GM19328 (cell line): ENCODE results near the gene FTL.

Experiments used
- ATAC-seq: cut with Tn5 transposase; IDR thresholded peaks from one replicate; pipeline ENCODE4 v1.9.1; 2021; ENCODE audit warnings: mild to moderate bottlenecking, moderate library complexity; ENCODE audit not compliant: unreplicated experiment

FTL gene

GRCh38 chr19:48964205-48965039 lies 687 bp upstream of the FTL start:
- no peak for ATAC-seq

GRCh38 chr19:48965806-48966540 lies 864 bp downstream of the FTL start:
- no peak for ATAC-seq

GRCh38 chr19:48966541-48967345 lies 1.6 kb downstream of the FTL start:
- no peak for ATAC-seq

DNA sequence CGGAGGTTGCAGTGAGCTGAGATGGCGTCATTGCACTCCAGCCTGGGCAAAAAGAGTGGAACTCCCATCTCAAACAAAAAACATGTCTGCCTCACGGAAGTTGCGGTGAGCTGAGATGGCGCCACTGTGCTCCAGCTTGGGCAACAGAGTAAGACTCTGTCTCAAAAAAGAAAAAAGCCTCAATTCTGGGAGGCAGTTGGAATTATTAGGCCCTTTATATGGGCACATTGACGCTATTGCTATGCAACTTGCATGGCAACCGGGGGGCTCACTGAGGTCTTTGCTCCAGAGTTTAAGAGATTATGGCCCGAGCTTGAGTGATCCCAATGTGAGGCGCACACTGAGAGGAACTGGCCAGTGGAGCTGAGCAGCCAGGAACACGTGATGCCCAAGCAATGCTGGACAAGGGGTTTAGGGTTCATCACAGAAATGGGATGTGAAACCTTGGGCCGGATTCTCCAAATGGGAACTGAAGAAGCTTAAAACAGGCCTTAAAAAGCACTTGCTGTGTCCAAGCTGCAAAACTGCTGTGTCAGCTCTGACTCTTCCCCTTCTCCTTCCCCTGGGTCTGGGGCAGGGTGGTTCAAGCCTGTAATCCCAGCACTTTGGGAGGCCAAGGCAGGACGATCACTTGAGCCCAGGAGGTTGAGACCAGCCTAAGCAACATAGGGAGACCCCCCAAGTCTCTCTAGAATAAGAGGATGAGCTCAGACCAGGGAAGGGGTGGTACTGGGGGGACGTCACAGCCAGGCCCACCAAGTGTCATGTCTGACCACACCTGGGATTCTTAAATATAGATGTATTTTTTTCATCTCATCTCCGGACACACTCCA lies 2.5 kb downstream of the FTL start:
- ATAC-seq = no peak

DNA sequence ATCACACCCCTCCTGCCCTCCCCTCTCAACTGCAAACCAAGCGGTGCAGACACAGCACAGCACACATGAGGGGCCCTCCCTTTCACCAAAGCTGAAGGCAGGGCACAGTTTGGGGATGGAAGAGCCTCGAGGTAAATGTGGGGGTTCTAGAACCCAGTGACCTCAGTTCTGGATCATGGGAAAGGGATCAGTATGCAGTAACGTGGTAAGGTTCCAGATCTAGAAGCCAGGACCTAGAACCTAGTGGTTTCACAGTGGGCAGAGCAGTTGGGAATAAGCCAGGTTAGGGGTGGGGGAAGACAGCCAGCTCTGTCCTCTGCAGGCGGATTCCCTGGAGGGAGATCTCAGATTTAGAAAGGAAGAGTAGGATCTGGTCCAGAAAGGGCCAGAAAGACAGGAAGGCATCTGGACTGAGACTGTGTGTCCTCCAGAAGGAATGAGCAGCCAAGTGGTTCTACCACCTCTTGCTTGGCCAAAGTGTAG lies 3.1 kb downstream of the FTL start:
- no peak for ATAC-seq

GRCh38 chr19:48968813-48969218 lies 3.7 kb downstream of the FTL start:
- ATAC-seq = no peak

GRCh38 chr19:48969276-48970138 lies 4.4 kb downstream of the FTL start:
- no peak for ATAC-seq

DNA sequence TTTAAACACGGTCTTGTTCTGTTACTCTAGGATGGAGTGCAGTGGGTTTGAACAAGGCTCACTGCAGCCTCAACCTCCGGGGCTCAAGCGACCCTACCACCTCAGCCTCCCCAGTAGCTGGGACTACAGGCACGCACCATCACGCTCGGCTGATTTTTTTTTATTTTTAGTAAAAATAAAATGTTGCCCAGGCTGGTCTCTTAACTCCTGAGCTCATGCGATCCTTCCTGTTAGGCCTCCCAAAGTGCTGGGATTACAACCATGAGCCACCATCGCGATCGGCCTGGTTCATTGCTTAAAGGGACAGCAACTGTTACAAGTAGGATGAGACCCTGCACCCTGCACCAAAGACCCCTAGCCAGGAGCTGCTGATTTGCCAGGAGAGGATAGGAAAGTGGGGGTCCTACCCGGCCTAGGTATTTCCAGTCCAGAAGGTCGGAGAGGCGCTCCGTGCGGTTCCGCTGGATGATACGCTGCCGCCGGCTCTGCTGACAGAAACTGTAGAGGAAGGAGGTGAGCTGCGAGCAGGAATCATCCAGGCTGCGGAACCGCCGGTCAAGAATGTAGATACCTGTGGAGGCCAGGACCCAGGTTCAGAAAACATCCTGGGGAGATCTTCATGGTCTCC lies 5.1 kb downstream of the FTL start:
- ATAC-seq = no peak

- no peak for ATAC-seq
Observed at GRCh38 chr19:48970923-48971395, 5.8 kb downstream of the FTL start.

DNA sequence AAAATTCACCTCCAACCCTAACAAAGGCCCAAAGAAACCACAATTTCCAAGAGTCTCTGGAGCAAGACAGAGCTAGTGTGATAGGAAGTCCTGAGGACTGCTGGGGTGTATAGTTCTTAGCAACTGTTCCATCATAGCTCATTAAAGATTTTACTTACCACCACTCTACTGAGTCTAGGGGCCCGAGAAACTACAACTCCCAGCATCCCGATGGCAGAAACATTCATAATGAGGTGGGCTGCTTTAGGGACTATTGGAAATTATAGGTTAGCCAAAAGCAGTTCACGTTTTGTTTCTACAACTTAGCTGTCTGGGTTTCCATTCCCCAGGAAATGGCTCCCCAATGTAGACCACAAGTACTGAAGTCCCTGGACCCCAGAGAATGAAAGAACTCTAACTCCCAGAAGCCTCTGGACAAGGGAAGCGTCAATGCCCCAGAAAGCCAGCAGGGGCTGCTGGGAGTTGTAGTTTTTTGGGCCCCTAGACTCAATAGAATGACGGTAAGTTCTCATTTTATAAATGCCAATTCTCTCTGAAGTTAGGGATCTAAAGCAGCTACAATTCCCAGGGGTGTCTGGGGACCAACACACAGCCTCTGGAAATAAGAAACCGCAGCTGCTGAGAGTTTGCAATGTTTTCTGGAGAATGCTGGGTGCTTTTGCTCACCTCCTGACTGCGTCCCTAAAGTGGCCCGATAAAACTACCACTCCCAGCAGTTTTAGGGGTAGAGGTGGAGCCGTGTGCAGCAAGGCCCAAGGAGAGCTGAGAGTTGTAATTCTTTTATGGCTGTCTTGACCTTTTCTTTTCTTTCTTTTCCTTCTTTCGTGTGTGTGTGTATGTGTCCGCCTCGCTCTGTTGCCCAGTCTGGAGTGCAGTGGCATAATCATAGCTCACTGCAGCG lies 11.1 kb downstream of the FTL start:
- ATAC-seq = no peak

GRCh38 chr19:48977061-48977460 lies 12.0 kb downstream of the FTL start:
- ATAC-seq = no peak

DNA sequence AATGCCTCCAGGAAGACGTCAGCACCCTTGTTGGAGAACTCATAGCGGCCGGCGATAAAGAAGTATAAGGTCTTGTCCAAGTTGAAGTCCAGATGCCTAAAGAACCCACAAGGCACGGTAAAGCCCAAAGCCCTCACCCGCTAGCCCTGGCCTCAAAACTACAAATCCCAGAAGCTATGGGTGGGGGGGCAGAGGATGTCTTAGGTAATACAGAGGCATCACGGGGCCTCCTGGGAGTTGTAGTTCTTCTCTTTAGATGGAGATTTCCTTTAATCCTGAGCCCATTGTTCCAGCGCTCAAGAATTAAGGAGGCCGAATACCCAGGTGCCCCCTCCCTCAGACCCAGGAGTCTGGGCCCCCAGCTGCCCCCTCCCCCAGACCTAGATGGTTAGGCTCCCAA lies 17.2 kb downstream of the FTL start:
- ATAC-seq = no peak

DNA sequence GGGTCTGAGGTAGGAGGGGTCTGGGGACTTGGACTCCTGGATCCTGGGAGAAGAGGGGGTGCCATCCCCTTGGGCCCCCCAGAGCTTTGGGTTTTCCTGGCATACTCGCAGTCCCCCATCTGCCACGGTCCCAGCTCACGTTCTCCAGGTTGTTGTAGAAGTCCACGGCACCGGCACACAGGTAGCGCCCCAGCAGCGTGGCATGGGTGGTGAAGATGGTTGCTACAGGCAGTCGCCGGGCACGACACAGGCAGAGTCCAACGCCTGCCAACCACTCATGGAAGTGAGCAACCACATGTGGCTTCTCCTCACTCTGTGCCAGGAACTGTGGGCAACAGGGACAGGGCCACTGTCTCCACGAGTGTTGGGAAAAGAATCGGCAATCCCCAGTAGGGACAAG lies 20.6 kb downstream of the FTL start:
- no peak for ATAC-seq

GRCh38 chr19:48986211-48986610 lies 21.1 kb downstream of the FTL start:
- no peak for ATAC-seq

DNA sequence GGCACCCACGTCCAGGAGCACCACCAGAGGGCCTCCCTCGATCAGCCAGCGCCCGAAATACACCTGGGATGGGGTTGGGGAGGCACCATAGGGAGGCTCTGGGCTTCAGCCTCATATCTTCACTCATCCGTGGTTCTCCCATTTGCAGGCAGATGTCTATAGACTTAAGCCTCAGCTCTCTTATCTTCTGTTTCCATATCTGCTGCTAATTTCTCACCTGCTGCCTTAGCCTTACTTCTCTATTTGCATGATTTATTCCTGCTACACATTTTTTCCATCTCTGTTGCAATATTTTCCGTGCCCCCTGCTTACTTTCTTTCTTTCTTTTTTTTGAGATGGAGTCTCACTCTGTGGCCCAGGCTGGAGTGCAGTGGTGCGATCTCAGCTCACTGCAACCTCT lies 22.2 kb downstream of the FTL start:
- no peak for ATAC-seq

DNA sequence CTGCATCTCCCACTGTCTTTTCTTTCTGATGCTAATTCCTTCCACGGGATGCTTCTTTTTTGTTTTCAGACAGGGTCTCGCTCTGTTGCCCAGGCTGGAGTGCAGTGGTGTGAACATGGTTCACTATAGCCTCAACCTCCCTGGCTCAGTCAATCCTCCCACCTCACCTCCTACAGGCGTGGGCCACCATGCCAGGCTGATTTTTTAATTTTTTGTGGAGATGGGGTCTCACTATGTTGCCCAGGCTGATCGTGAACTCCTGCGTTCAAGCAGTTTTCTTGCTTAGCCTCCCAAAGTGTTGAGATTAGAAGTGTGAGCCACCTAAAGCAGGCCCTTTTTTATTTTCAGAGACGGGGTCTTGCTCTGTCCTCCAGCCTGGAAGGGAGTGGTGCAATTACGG lies 23.2 kb downstream of the FTL start:
- no peak for ATAC-seq

GRCh38 chr19:48988860-48989259 lies 23.8 kb downstream of the FTL start:
- no peak for ATAC-seq

GRCh38 chr19:48989701-48990291 lies 24.7 kb downstream of the FTL start:
- no peak for ATAC-seq
